Left lung (tissue), 10 donors: Measurements from ENCODE around the gene ZNF581. TPM values are rescaled to one million over a fixed set of nuclear protein-coding genes. Genes with fewer than 3 reads are reported as not detected.
A peak's percentile ranks its signal among the peaks of the same experiment; 100 is the strongest.

ENCODE experiments used
- ATAC-seq: fragments of 200-7000 bp; cut with Tn5 transposase; one replicate; pipeline ENCODE4 v1.9.1; 2020; ENCODE audit warnings: moderate library complexity
- DNase-seq, 4 donors: peaks; one replicate each; pipeline ENCODE4 v3.0.0-alpha.2; 2013 to 2020
- H3K27ac ChIP-seq, 2 donors: fragments of 200-600 bp; sonication (generic) in 1 of 2; one replicate each; pipeline versions ENCODE4 v1.5.0 to v1.8.0; 2020 to 2021
- H3K27me3 ChIP-seq, 2 donors: fragments of 200-600 bp; sonication (generic) in 1 of 2; one replicate each; pipeline versions ENCODE4 v1.5.0 to v1.8.0; 2020 to 2021
- H3K36me3 ChIP-seq, 2 donors: fragments of 200-600 bp; sonication (generic) in 1 of 2; one replicate each; pipeline versions ENCODE4 v1.5.0 to v1.8.0; 2020 to 2021
- H3K4me1 ChIP-seq, 2 donors: fragments of 200-600 bp; one replicate each; pipeline ENCODE4 v1.8.0; 2021
- H3K4me3 ChIP-seq, 2 donors: fragments of 200-600 bp; sonication (generic) in 1 of 2; one replicate each; pipeline versions ENCODE4 v1.5.0 to v1.8.0; 2020 to 2021; ENCODE audit warnings: mild to moderate bottlenecking in 1 of 2
- H3K9me3 ChIP-seq, 2 donors: fragments of 200-600 bp; sonication (generic) in 1 of 2; one replicate each; pipeline versions ENCODE4 v1.5.0 to v1.8.0; 2020 to 2021
- CTCF ChIP-seq, 2 donors: fragments of 200-600 bp; sonication (generic) in 1 of 2; IDR thresholded peaks; one replicate each; pipeline versions ENCODE4 v1.5.0 to v1.8.0; 2021; ENCODE audit warnings: antibody characterized with exemption in 2 of 2
- intact Hi-C, 2 donors: fragments of 100-400 bp; cut with DNase I; formaldehyde crosslinking; loops; one replicate each; pipeline versions ENCODE4 v1.11.2 to v1.14.2; 2022
- polyA plus RNA-seq, 6 donors: library from polyadenylated mRNA; unstranded; fragments of 120-200 nt; gene quantifications; one replicate each; pipeline ENCODE4 v1.2.1, GENCODE V29; 2013; ENCODE audit not compliant: insufficient read length in 6 of 6
- total RNA-seq, 2 donors: library from RNA; stranded (reverse); fragmentation: NEBNext Ultra II Directional; extraction: Animal tissue kit (Norgen Biotek cat#: 25700); gene quantifications; one replicate each; pipeline ENCODE4 v1.2.1, GENCODE V29; 2021
- donor health status: DM: no; HTN: yes; CAD: no.
- donor health status: DM: no; HTN: no; CAD: no.

ZNF581 gene
- total and polyA plus RNA-seq, 8 donors, result 14.5 to 32.3 (median 27.2) TPM

- TF ChIP-seq CTCF (IDR thresholded peaks at IDR 0.05), result no peak
- H3K4me1 ChIP-seq, result peaks cover 0 to 19% of the 10 kb centered on the region in 2 donors
- no peaks in the 10 kb centered on the region for H3K9me3 ChIP-seq
- no peak overlapping the region for H3K27ac ChIP-seq
- ATAC-seq, result no peak
- intact Hi-C loops, result no loop called here
- DNase-seq, result peak in 2 of 4 donors; percentile 27 to 70
- H3K36me3 ChIP-seq, result peaks cover 0 to 100% of the 10 kb centered on the region in 2 donors
- no peak overlapping the region for H3K4me3 ChIP-seq
- no peaks in the 10 kb centered on the region for H3K27me3 ChIP-seq
Observed at GRCh38 chr19:55686311-55687050, 43.0 kb downstream of the ZNF581 start.

- H3K4me3 ChIP-seq, result no peak overlapping the region
- no peaks in the 10 kb centered on the region for H3K27me3 ChIP-seq
- H3K9me3 ChIP-seq, result no peaks in the 10 kb centered on the region
- DNase-seq (peak in 2 of 4 donors; percentile 22 to 75), ATAC-seq (no peak)
- H3K36me3 ChIP-seq, result peaks cover 0 to 100% of the 10 kb centered on the region in 2 donors
- TF ChIP-seq CTCF (IDR thresholded peaks at IDR 0.05), result no peak
- intact Hi-C loops, result no loop called here
- H3K27ac ChIP-seq, result no peak overlapping the region
- peaks cover 0 to 19% of the 10 kb centered on the region in 2 donors for H3K4me1 ChIP-seq
Observed at GRCh38 chr19:55687281-55688201, 44.1 kb downstream of the ZNF581 start.

GRCh38 chr19:55688422-55689218 is 45.2 kb downstream of the ZNF581 start:
- peaks cover 0 to 100% of the 10 kb centered on the region in 2 donors for H3K36me3 ChIP-seq

GRCh38 chr19:55689411-55690108 is 46.1 kb downstream of the ZNF581 start:
- no peak overlapping the region for H3K4me3 ChIP-seq
- TF ChIP-seq CTCF (IDR thresholded peaks at IDR 0.05), result no peak
- intact Hi-C loops, result no loop called here
- peaks cover 0 to 12% of the 10 kb centered on the region in 2 donors for H3K4me1 ChIP-seq
- no peak for ATAC-seq
- H3K27me3 ChIP-seq, result no peaks in the 10 kb centered on the region
- H3K9me3 ChIP-seq, result no peaks in the 10 kb centered on the region
- H3K36me3 ChIP-seq, result peaks cover 0 to 100% of the 10 kb centered on the region in 2 donors
- DNase-seq, result peak in 2 of 4 donors; percentile 31 to 77
- no peak overlapping the region for H3K27ac ChIP-seq

More at GRCh38 chr19:55688422-55689218, 45.2 kb downstream of the ZNF581 start:
- Histone ChIP-seq H3K4me1 (peaks cover 0 to 19% of the 10 kb centered on the region in 2 donors), H3K9me3 (no peaks in the 10 kb centered on the region), H3K4me3 (no peak overlapping the region), H3K27ac (no peak overlapping the region), H3K27me3 (no peaks in the 10 kb centered on the region)
- DNase-seq (peak in 2 of 4 donors; percentile 29 to 76), ATAC-seq (no peak)
- intact Hi-C loops, result no loop called here
- TF ChIP-seq CTCF (IDR thresholded peaks at IDR 0.05), result no peak
